GM12878 (cell line): ENCODE data around the gene PRR35. TPM values are rescaled to one million over a fixed set of nuclear protein-coding genes. Genes with fewer than 3 reads are reported as not detected.

ENCODE experiments used
- ATAC-seq: fragments of 200-7000 bp; cut with Tn5 transposase; 3 replicates; pipeline ENCODE4 v1.9.1; 2020; ENCODE audit warnings: mild to moderate bottlenecking, moderate library complexity
- BruUV-seq: library from RNA; stranded (reverse); fragments of 400-500 nt; replicated peaks from 2 replicates; lab custom pipeline; 2021; lab: Mats Ljungman, UMichigan
- CTCF ChIA-PET: fragments of 300-600 bp; sonication (Branson Sonifier 250); formaldehyde crosslinking; extraction: SDS; loops from one replicate; lab custom pipeline; 2021; ENCODE audit warnings: inconsistent platforms; lab: Yijun Ruan, JAX
- POLR2A ChIA-PET: fragments of 350-600 bp; formaldehyde crosslinking; extraction: SDS; loops from one replicate; lab custom pipeline; 2021; ENCODE audit warnings: inconsistent platforms; lab: Charles Lee
- RAD21 ChIA-PET: fragments of 300-600 bp; sonication (Branson Sonifier 250); formaldehyde crosslinking; loops from one replicate; lab custom pipeline; 2023; ENCODE audit warnings: antibody characterized with exemption; ENCODE audit not compliant: unreplicated experiment; lab: Charles Lee
- SMC1A ChIA-PET: fragments of 300-600 bp; sonication (Branson Sonifier 250); formaldehyde crosslinking; loops from one replicate; lab custom pipeline; 2023; ENCODE audit not compliant: unreplicated experiment, uncharacterized antibody; lab: Charles Lee
- DNase-seq: peaks from one replicate; pipeline ENCODE4 v3.0.0-alpha.2; 2011; ENCODE audit warnings: low read depth, low spot score
- FAIRE-seq: peaks from 3 replicates; lab custom pipeline; 2011; peaks lifted over from hg19 to GRCh38; lab: Jason Lieb, UNC
- H2AFZ ChIP-seq: 2 replicates; pipeline ENCODE4 v1.6.0; 2011; ENCODE audit warnings: low read depth, low read length, control low read depth; ENCODE audit not compliant: control insufficient read depth
- H3K27ac ChIP-seq: 2 replicates; pipeline ENCODE4 v1.5.1; 2011; ENCODE audit warnings: control low read depth; ENCODE audit not compliant: control insufficient read depth, insufficient read depth
- H3K27me3 ChIP-seq, 2 experiments: replicated peaks in 1 of 2; 2 replicates each; pipeline versions ENCODE4 v1.6.0 to v1.6.1; 2011; ENCODE audit warnings: low read length in 1 of 2; ENCODE audit not compliant: control insufficient read depth in 2 of 2, insufficient read depth in 2 of 2
- H3K36me3 ChIP-seq, 2 experiments: 2 replicates each; pipeline ENCODE4 v1.5.1; 2011; ENCODE audit warnings: low read length in 1 of 2; ENCODE audit not compliant: control insufficient read depth in 2 of 2, insufficient read depth in 2 of 2
- H3K4me1 ChIP-seq: 2 replicates; pipeline ENCODE4 v1.6.1; 2011; ENCODE audit warnings: mild to moderate bottlenecking, low read length, moderate library complexity, mixed read lengths; ENCODE audit not compliant: control insufficient read depth, insufficient read depth
- H3K4me2 ChIP-seq: 2 replicates; pipeline ENCODE4 v1.6.0; 2011; ENCODE audit warnings: control low read depth; ENCODE audit not compliant: control insufficient read depth, insufficient read depth
- H3K4me3 ChIP-seq: fragments of 200-600 bp; sonication (generic); 2 replicates; pipeline ENCODE4 v1.5.1; 2016
- H3K79me2 ChIP-seq: 2 replicates; pipeline ENCODE4 v1.6.0; 2011; ENCODE audit warnings: low read length; ENCODE audit not compliant: control insufficient read depth, insufficient read depth
- H3K9ac ChIP-seq: 2 replicates; pipeline ENCODE4 v1.8.0; 2011; ENCODE audit warnings: low read length, control low read depth, mixed read lengths; ENCODE audit not compliant: control insufficient read depth, insufficient read depth
- H3K9me3 ChIP-seq: replicated peaks from 3 replicates; pipeline ENCODE4 v1.5.1; 2011; ENCODE audit warnings: mild to moderate bottlenecking, low read length; ENCODE audit not compliant: control insufficient read depth, insufficient read depth
- H4K20me1 ChIP-seq: 2 replicates; pipeline ENCODE4 v1.6.0; 2011; ENCODE audit not compliant: control insufficient read depth, insufficient read depth
- CHD4 ChIP-seq: fragments of 200-600 bp; sonication (generic); IDR thresholded peaks from 2 replicates; pipeline ENCODE4 v1.6.1; 2016; ENCODE audit warnings: mild to moderate bottlenecking
- E2F4 ChIP-seq: IDR thresholded peaks from 2 replicates; pipeline ENCODE4 v1.6.1; 2012; ENCODE audit warnings: low read depth, low read length, improper control_type of control experiment
- HDAC6 ChIP-seq: fragments of 200-600 bp; sonication (generic); IDR thresholded peaks from one replicate; pipeline ENCODE4 v1.8.0; 2017; ENCODE audit warnings: antibody characterized with exemption; ENCODE audit not compliant: unreplicated experiment
- POU2F2 ChIP-seq: IDR thresholded peaks from 3 replicates; pipeline ENCODE4 v1.6.1; 2011; ENCODE audit warnings: low read depth, mild to moderate bottlenecking, low read length, borderline replicate concordance
- ZBTB33 ChIP-seq: fragments of 450-650 bp; IDR thresholded peaks from 2 replicates; pipeline ENCODE4 v1.6.1; 2017; ENCODE audit warnings: mild to moderate bottlenecking
- WGBS: methylation state at CpG from one replicate; pipeline ENCODE4 v1.1.6; 2016; ENCODE audit warnings: low lambda C conversion rate; ENCODE audit not compliant: insufficient replicate concordance, insufficient coverage; ENCODE audit errors: missing lambda C conversion rate; 5-methylcytosine and 5-hydroxymethylcytosine counted together
- in situ Hi-C: fragments of 300-500 bp; cut with MboI; formaldehyde crosslinking; loops from 9 replicates; pipeline ENCODE4 v1.14.3; 2018; ENCODE audit warnings: mixed read lengths
- intact Hi-C: fragments of 100-400 bp; cut with micrococcal nuclease; formaldehyde crosslinking; loops from one replicate; pipeline ENCODE4 v1.14.2; 2022; ENCODE audit not compliant: unreplicated experiment
- polyA plus RNA-seq, 11 experiments: library from polyadenylated mRNA; depleted of rRNA in 4 of 11; unstranded in 6 of 11; stranded (reverse) in 5 of 11; fragments of >200 nt; fragmentation: Nextera tagmentation in 4 of 11; fragmentation: Illumina TruSeq in 1 of 11; extraction: Ambion mirVana in 4 of 11; extraction: Trizol in 1 of 11; gene quantifications; 1 replicate in 1 of 11; 2 replicates in 10 of 11; pipeline versions ENCODE4 v1.2.1 to v1.2.3, GENCODE V29; 2011 to 2016; ENCODE audit warnings: inconsistent platforms in 2 of 11, missing spikeins in 2 of 11, low read depth in 1 of 11
- total RNA-seq, 4 experiments: library from RNA; depleted of rRNA in 3 of 4; stranded (reverse); fragments of >200 nt in 3 of 4; fragmentation: Illumina TruSeq in 1 of 4; extraction: Trizol in 1 of 4; gene quantifications; 2 replicates each; pipeline versions ENCODE4 v1.2.1 to v1.2.3, GENCODE V29; 2013 to 2021
- TF ChIP-seq, protein P1 (sequence below): IDR thresholded peaks from 2 replicates; pipeline ENCODE4 v1.6.1; 2011; ENCODE audit warnings: low read depth, mild to moderate bottlenecking, low read length, moderate library complexity, borderline replicate concordance; ENCODE audit errors: extremely low read depth
- TF ChIP-seq, protein P2 (sequence below): fragments of 150-350 bp; IDR thresholded peaks from 2 replicates; pipeline ENCODE4 v1.6.1; 2016; ENCODE audit warnings: low read depth, low read length

Gene PRR35
- total and polyA plus RNA-seq, 10 of the 15 experiments (the other 5 are each of a cell fraction or from before 2014, with no cell fraction given) = not detected

DNA sequence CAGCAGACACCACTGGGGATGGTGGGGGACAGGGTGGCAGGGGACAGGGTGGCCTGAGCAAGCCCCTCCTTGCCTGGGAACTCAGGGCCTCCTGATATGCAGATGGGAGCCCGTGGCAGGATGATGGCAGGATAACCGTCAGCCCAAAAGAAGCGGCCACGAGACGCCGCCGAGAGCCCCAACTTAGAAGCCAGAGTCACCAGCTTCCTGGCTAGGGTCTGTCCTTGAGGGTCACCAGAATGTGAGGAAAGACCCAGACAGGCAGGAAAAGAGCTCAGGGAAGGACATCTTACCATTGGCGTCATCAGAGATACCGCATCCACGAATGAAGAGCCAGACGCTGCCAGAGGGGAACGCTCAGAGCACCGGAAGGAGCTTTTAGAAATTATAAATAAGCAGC lies 49.1 kb downstream of the PRR35 start (continued):
- TF ChIP-seq, protein P1, sequence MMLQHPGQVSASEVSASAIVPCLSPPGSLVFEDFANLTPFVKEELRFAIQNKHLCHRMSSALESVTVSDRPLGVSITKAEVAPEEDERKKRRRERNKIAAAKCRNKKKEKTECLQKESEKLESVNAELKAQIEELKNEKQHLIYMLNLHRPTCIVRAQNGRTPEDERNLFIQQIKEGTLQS = no peak
- TF ChIP-seq E2F4 (no peak), CHD4 (no peak), POU2F2 (no peak)

- H3K4me1 ChIP-seq = no peaks in the 10 kb centered on the region
- no peaks in the 10 kb centered on the region for H3K36me3 ChIP-seq
- no peak overlapping the region for H3K27ac ChIP-seq
- DNase-seq (no peak), FAIRE-seq (no peak), ATAC-seq (no peak)
- in situ Hi-C loops = no loop called here
- SMC1A ChIA-PET = no interaction called here
- no peaks in the 10 kb centered on the region for H3K79me2 ChIP-seq
- WGBS = 94% methylated on average over 14 of the region's 14 CpGs
- peaks cover 3% of the 10 kb centered on the region; the same call in 1 of the 3 replicates for H3K9me3 ChIP-seq
- H3K27me3 ChIP-seq = no peaks in the 10 kb centered on the region
- H4K20me1 ChIP-seq = no peaks in the 10 kb centered on the region
- CTCF ChIA-PET = interaction anchor here (1.1 to 2.0 kb wide), 4 partner anchors 10 to 39 kb away, joined by 3 to 4 read pairs (median 4); no protein-coding TSS in a partner anchor
- BruUV-seq = no TSS peak
- intact Hi-C loops = no loop called here
- POLR2A ChIA-PET = interaction anchor here (1.0 kb wide), 1 partner anchor 27 kb away, joined by 4 read pairs; the partner anchor contains the start of gene METTL26
- RAD21 ChIA-PET = no interaction called here
- H3K4me3 ChIP-seq = no peak overlapping the region
- no peak overlapping the region for H3K4me2 ChIP-seq
- no peak for TF ChIP-seq ZBTB33
- TF ChIP-seq HDAC6 = no peak
- TF ChIP-seq, protein P2, sequence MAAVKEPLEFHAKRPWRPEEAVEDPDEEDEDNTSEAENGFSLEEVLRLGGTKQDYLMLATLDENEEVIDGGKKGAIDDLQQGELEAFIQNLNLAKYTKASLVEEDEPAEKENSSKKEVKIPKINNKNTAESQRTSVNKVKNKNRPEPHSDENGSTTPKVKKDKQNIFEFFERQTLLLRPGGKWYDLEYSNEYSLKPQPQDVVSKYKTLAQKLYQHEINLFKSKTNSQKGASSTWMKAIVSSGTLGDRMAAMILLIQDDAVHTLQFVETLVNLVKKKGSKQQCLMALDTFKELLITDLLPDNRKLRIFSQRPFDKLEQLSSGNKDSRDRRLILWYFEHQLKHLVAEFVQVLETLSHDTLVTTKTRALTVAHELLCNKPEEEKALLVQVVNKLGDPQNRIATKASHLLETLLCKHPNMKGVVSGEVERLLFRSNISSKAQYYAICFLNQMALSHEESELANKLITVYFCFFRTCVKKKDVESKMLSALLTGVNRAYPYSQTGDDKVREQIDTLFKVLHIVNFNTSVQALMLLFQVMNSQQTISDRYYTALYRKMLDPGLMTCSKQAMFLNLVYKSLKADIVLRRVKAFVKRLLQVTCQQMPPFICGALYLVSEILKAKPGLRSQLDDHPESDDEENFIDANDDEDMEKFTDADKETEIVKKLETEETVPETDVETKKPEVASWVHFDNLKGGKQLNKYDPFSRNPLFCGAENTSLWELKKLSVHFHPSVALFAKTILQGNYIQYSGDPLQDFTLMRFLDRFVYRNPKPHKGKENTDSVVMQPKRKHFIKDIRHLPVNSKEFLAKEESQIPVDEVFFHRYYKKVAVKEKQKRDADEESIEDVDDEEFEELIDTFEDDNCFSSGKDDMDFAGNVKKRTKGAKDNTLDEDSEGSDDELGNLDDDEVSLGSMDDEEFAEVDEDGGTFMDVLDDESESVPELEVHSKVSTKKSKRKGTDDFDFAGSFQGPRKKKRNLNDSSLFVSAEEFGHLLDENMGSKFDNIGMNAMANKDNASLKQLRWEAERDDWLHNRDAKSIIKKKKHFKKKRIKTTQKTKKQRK = no peak
- H3K9ac ChIP-seq = no peak overlapping the region
- no peak overlapping the region for H2AFZ ChIP-seq
These were observed 49.8 kb downstream of the PRR35 start for GRCh38 chr16:609984-610383.
